Measurements from ENCODE around the gene PRSS27.
"Not testable (repeated sequence)": the region's sequence is repeated elsewhere in the genome, so short reads cannot be mapped to it uniquely, and the experiment has no call there.

PRSS27 gene

DNA sequence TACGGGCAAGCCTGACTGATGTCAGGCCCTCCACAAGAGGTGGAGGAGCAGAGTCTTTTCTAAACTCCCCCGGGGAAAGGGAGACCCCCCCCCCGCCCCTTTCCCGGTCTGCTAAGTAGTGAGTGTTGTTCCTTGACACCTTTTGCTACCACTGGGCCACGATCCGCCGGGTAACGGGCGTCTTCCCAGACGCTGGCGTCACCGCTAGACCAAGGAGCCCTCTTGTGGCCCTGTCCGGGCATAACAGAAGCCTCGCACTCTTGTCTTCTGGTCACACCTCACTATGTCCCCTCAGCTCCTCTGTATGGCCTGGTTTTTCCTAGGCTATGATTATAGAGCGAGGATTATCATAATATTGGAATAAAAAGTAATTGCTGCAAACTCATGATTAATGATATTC is 50.0 kb downstream of the PRSS27 start:
- DNase-seq: not testable (repeated sequence)

DNA sequence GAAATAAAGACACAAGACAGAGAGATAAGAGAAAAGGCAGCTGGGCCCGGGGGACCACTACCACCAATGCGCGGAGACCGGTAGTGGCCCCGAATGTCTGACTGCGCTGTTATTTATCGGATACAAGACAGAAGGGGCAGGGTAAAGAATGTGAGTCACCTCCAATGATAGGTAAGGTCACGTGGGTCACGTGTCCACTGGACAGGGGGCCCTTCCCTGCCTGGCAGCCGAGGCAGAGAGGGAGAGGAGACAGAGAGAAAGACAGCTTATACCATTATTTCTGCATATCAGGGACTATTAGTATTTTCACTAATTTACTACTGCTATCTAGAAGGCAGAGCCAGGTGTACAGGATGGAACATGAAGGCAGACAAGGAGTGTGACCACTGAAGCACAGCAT is 50.4 kb downstream of the PRSS27 start:
- DNase-seq: not testable (repeated sequence)

DNA sequence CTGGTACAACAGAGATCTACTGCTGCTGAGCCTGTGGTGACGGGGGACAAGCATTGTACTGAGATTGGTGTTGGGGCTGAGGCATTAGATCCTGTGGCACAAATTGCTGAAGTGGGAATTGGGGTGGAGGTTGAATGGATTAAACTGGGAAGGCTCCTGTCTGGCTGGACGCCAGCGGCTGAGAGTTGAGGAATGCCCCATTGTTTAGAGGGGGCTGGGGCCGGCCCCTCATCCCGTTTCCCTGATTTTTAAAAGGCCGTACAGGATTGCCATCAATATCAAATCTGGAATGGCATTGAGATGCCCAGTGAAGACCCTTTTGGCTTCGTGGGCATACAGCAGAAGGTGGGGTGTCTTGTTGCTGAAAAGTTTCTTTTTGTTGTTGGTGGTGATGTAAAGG is 53.4 kb downstream of the PRSS27 start:
- DNase-seq: not testable (repeated sequence)

- DNase-seq: no peak
Observed at GRCh38 chr16:2664574-2664982, 55.4 kb downstream of the PRSS27 start.

DNA sequence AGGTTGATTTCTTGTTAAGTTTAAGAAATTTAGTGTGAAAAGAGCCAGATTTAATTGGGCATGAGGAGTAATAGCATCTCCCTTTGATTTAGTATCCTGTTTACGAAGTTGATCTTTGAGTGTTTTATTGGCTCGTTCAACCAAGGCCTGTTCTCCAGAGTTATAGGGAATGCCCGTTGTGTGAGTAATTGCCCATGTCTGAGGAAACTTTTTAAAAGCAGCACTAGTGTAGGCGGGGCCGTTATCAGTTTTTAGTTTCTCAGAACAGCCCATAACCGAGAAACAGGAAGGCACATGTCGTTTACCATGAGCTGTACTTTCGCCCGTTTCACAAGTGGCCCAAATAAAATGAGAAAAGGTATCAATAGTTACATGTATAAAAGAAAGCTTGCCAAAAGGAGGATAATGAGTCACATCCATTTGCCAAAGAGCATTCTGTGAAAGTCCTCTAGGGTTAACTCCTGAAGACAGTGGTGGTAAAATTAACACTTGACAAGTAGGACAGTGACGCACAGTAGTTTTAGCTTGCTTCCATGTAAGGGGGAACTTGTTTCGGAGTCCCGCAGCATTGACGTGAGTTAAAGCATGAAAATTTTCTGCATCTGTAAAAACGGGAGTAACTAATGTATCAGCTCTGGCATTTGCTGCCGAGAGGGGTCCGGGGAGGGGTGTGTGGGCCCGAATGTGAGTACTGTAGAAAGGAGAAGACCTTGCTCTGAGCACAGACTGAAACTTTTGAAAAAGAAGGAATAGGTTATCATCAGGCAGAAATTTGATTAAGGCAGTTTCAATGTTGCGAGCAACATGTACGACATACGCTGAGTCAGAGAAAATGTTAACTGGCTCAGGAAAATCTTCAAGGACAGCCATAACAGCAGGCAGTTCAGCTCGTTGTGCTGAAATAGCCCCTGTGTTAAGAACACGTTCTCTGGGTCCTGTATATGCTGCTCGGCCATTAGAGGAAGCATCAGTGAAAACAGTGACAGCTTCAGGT is 56.2 kb downstream of the PRSS27 start:
- DNase-seq: no peak

Measured in 8988T (cell line).